Neural cell (in vitro differentiated cells): Measurements from ENCODE around the gene NUTM2G.

Source experiments
- CTCF ChIP-seq: fragments of 450-650 bp; IDR thresholded peaks from 2 replicates; pipeline ENCODE4 v1.5.1; 2014; ENCODE audit warnings: antibody characterized with exemption, mild to moderate bottlenecking, moderate library complexity; ENCODE audit not compliant: poor library complexity, severe bottlenecking
- POLR2AphosphoS5 ChIP-seq: IDR thresholded peaks from 2 replicates; pipeline ENCODE4 v1.6.1; 2012
- RAD21 ChIP-seq: fragments of 450-650 bp; conservative IDR thresholded peaks from 2 replicates; pipeline ENCODE4 v1.6.1; 2014; ENCODE audit warnings: antibody characterized with exemption, mild to moderate bottlenecking, moderate library complexity
- SMC3 ChIP-seq: fragments of 450-650 bp; conservative IDR thresholded peaks from 2 replicates; pipeline ENCODE4 v1.6.1; 2014; ENCODE audit warnings: antibody characterized with exemption, mild to moderate bottlenecking, moderate library complexity; ENCODE audit not compliant: poor library complexity

GRCh38 chr9:96885424-96885823, 43.2 kb upstream of the NUTM2G start:
- no peak for TF ChIP-seq CTCF
- TF ChIP-seq POLR2AphosphoS5, result no peak
- no peak for TF ChIP-seq SMC3
- TF ChIP-seq RAD21, result no peak
